UCSD-AML1 (cell line): ENCODE results near the gene SKI.
"Not testable (repeated sequence)": the region's sequence is repeated elsewhere in the genome, so short reads cannot be mapped to it uniquely, and the experiment has no call there.

Experiments used
- DNase-seq: peaks from one replicate; lab custom pipeline; 2025; ENCODE audit not compliant: unreplicated experiment; lab: John Stamatoyannopoulos, UW

Gene SKI

GRCh38 chr1:2318314-2319278 is 90.5 kb downstream of the SKI start:
- no peak for DNase-seq

GRCh38 chr1:2319291-2319690 is 91.2 kb downstream of the SKI start:
- DNase-seq = no peak

GRCh38 chr1:2320006-2320405 is 91.9 kb downstream of the SKI start:
- DNase-seq = no peak

- no peak for DNase-seq
These were observed 92.9 kb downstream of the SKI start for GRCh38 chr1:2320760-2321667.

GRCh38 chr1:2322065-2322571 is 94.0 kb downstream of the SKI start:
- DNase-seq = no peak

GRCh38 chr1:2322581-2323211 is 94.6 kb downstream of the SKI start:
- no peak for DNase-seq

- DNase-seq = no peak
These were observed 95.4 kb downstream of the SKI start for GRCh38 chr1:2323451-2323974.

- DNase-seq = no peak
These were observed 96.6 kb downstream of the SKI start for GRCh38 chr1:2324553-2325366.

GRCh38 chr1:2326524-2326923 is 98.4 kb downstream of the SKI start:
- DNase-seq = no peak

GRCh38 chr1:2327162-2327561 is 99.0 kb downstream of the SKI start:
- DNase-seq = not testable (repeated sequence)

- DNase-seq = no peak
These were observed 99.7 kb downstream of the SKI start for GRCh38 chr1:2327841-2328240.

GRCh38 chr1:2328676-2329455 is 100.7 kb downstream of the SKI start:
- no peak for DNase-seq

- DNase-seq = no peak
These were observed 101.9 kb downstream of the SKI start for GRCh38 chr1:2330035-2330434.

- DNase-seq = no peak
These were observed 102.5 kb downstream of the SKI start for GRCh38 chr1:2330519-2331199.

- no peak for DNase-seq
These were observed 103.1 kb downstream of the SKI start for GRCh38 chr1:2331200-2331544.

- not testable (repeated sequence) for DNase-seq
These were observed 103.5 kb downstream of the SKI start for GRCh38 chr1:2331580-2331979.

- no peak for DNase-seq
These were observed 106.2 kb downstream of the SKI start for GRCh38 chr1:2334366-2334765.

GRCh38 chr1:2334883-2335534 is 106.9 kb downstream of the SKI start:
- no peak for DNase-seq
